HG03095 (cell line): ENCODE results near the gene AKIP1.
"Not testable (repeated sequence)": the region's sequence is repeated elsewhere in the genome, so short reads cannot be mapped to it uniquely, and the experiment has no call there.

Source experiments
- ATAC-seq: cut with Tn5 transposase; IDR thresholded peaks from one replicate; pipeline ENCODE4 v1.9.1; 2021; ENCODE audit warnings: moderate library complexity; ENCODE audit not compliant: unreplicated experiment

AKIP1 gene, protein sequence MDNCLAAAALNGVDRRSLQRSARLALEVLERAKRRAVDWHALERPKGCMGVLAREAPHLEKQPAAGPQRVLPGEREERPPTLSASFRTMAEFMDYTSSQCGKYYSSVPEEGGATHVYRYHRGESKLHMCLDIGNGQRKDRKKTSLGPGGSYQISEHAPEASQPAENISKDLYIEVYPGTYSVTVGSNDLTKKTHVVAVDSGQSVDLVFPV

DNA sequence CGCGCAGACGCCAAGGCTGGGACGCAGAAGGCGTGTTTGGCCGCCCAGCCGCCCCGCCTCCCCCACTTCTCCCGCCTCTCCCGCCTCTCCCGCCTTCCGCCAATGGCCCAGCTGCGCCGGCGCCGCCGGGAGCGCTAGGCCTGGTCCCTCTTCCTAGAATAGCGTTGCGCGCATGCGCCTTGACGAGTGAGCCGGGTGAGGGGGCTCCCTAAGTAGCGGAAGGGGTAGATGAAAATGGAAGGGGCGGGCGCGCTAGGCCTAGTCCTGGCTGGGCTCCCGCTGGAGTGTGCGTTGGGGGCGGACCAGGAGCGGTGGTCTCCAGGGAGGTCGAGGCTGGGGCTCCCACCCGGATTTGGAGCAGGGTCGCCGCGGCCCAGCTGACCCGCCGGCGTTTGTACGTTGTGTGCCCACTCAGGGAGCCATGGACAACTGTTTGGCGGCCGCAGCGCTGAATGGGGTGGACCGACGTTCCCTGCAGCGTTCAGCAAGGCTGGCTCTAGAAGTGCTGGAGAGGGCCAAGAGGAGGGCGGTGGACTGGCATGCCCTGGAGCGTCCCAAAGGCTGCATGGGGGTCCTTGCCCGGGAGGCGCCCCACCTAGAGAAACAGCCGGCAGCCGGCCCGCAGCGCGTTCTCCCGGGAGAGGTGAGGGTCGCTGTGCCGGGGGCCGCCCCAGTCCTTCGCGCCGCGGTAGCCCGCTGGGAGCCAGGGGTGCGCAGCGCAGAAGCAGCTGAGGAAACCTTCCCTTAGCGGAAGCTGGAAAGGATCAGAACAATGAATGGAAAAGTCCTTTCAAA lies at the start of gene AKIP1:
AKIP1 (plus strand) TSS at position 161 of the 795 bp plus-strand sequence; CDS start at position 422, 261 bp downstream.
- ATAC-seq: peak; percentile 60

DNA sequence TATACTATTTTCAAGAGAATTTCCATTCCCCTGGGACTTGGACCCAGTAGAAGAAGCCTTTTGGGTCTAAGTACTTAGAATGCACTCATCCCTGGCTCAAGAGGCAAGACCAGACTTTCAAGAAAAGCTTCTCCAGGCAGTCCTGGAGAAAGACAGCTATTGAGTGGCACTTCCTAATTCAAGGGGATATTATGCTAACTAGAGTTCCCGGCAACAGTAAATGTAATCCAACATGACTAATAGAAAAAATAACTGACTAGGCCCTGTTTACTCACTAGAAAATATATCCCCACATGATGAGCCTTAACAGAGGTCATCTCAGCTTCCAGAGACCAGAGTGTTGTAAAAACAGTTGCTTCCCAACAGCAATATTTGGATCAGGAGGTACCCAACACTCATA lies 47.2 kb upstream of the AKIP1 start:
- no peak for ATAC-seq

DNA sequence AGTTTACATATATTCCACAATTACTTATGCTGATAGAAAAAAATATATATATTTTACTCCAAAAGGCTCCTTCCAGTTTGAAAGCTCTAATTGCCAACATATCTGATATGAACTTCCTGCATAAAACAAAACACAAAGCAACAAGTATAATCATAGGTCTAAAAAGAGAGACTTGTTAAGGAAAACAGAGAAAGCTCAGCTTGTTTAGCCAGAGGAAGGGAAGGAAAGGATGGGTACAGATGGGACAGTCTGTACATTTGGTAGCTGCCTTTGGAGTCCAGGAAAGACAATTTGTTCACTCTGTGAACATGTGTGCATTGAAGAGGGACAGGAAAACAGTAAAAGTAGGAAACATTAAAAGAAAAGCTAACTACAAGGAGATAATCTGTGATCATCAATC lies 45.7 kb upstream of the AKIP1 start:
- no peak for ATAC-seq

DNA sequence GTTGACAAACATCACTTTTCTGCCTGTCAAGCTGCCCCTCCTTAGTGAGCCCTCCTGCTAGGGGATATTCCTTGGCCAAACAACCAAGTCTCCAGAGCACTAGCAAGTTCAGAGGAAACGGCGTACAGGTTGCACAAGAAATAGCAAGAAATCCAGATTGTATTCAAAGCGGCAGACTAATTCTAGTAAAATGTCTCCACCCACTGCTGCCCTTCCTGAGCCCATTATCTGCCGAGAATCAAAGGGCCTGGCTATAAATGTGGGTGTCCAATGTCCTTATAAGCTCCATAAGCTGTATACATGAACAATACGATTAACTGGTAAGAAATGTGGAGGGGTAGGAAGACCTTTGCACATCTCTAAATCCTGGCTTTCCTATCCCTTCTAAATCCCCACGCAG lies 44.0 kb upstream of the AKIP1 start:
- no peak for ATAC-seq

DNA sequence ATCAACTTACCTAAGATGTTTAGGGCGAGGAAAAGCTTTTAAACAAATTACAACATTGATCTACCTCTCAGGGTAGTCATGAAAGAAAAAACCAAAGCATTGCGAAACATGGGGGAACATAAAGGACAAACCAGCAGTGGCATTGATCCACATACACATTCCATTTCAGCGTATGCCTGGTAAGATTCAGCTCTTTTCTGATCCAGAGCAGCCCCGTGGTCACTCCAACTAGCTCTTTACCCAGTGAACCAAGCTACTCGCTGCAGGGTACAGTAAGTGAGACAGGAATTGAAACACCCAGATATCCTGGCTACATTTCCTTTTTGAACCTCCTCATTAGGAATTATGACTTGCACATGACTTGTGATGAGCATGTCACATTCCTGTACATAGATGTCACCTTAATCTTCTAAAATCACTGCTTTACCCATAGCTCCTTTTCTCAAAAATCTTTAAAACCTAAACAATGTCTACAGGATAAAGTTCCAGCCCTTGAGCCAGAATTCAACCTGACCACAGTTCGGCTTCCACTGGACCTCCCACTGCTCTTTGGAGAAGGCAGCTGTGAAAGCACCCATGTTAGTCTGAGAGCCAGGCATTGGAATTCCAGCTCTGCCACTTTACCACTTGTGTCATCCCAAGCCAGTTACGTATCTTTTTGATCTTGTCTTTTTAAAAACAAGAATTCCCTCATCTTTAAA lies 42.9 kb upstream of the AKIP1 start:
- no peak for ATAC-seq

DNA sequence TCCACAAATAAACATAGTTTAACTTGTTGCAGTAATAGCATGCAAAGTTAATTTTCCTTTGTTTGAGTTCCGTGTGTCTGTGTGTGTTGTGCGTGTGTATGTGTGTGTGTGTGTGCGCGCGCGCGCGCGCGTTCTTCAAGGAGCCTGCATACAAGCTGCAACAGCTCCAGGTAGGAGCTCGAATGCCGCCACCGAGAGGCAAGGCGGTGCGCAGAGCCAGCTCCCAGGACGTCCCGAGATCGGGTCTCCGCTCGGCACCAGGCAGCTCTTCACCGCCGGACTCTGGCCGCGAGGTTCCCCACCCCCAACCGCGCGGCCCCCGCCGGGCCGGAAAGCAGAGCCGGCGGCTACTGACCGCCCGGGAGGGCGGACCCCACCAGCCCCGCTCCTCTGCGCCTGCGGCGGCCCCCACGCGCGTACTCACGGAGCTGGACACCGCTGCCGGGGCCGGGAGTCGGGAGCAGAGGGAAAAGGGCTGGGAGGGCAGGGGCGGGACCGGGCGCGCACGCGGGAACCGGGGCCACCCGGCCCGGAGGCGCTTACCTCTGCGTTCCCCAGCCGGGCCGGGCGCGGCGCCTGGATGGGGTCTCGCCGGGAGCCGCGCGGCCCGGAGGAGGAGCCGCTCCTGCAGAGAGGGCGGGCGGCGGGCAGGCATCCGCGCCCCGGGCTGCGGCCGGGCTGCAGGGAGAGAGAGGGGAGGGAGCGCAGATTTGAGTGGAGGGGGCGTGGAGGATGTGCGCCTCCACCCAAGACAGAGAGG lies 40.4 kb upstream of the AKIP1 start:
- ATAC-seq: no peak

DNA sequence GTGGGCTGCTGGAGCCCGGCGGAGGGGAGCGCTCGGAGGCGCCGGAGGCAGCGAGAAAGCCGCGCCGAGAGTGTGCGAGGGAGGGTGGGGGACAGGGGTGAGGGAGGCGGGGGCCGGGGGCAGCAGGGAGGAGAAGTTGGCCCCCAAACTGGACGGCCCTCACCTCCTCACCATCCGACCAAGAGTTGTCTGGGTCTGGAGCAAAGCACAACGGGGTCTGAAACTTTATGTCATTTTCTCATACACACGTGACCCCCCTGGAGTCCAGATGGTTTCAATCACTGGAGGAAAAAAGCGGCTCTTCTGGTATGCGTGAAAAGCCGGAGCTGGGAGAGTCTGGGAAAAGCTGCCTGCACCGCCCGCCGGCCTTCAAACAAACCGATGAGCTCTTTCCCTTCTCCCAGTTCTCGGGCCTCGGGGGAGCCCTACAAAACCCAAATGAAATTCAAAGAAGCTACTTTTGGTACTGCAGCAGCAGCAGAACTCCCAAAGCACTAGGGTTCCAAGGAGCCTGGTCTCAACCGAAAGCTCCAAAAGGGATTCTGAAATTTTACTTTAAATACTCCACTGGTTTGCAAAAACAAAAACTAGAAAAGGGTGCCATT lies 39.7 kb upstream of the AKIP1 start:
- no peak for ATAC-seq

DNA sequence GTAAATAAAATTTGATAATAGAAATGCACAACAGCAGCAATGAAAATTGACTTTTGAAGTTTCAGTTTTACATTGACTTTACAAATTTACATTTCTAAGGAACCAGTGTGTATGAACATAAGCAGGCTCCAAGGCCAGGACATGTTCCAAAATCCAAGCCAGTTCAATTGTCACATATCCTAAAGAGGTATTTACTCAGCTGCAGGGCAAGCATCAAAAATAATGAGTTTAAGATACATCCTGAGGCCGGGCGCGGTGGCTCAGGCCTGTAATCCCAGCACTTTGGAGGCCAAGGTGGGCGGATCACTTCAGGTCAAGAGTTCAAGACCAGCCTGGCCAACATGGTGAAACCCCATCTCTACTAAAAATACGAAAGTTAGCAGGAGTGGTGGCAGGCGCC lies 39.0 kb upstream of the AKIP1 start:
- ATAC-seq: no peak

DNA sequence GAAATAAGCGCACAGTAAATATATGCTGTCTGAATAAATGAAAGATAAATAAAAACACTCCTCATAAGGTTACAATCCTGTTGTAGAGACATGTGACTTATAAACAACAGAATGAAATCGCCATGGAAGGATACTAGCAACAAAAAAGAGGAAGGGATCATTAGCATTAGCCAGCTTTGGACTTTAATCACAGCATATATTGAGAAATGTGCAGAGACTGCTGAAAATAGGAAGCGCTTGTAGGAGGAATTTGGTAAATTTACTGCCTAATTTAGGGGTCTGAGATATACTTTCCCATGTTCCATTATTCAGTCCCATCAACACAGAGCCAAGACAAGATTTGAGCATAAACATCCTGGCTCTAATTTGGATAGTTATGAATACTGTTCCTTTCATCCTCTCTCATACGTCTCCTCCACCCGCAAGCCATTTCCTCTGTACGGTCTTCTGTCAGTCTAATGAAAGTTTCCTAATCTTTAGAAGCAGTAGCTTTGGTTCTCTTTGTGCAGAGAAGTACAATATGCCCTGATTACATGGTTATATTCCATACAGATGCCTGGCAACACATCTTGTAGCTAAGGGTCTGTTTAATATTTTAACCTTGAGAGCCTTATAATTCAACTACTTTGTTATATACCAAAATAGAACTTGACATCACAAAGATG lies 37.1 kb upstream of the AKIP1 start:
- no peak for ATAC-seq

DNA sequence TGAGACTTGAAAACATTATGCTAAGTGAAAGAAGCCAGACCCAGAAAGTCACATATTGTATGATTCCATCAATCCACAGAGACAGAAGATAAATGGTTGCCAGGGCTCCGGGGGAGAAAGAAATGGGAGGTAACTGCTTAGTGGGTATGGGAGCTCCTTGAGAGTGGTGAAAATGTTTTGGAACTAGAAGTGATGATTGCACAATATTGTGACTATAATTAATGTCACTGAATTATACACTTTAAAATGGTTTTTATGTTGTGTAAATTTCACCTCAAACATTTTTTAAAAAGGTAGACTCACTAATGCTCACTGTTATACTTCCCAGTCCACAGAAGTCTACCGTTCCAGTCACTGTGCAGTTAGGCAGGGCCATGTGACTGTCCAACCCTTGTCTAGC lies 32.2 kb upstream of the AKIP1 start:
- ATAC-seq: no peak

DNA sequence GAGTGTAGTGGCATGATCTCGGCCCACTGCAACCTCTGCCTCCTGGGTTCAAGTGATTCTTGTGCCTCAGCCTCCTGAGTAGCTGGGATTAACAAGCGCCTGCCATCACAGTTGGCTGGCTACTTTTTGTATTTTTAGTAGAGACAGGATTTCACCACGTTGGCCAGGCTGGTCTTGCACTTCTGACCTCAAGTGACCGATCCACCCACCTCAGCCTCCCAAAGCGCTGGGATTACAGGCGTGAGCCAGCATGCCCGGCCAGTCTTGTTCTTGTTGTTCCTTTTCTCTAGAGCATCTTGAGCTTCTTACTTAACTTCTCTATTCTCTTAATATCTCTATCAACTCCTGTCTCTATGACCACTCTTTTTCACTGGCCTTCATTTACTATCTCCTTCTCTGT lies 29.4 kb upstream of the AKIP1 start:
- not testable (repeated sequence) for ATAC-seq

DNA sequence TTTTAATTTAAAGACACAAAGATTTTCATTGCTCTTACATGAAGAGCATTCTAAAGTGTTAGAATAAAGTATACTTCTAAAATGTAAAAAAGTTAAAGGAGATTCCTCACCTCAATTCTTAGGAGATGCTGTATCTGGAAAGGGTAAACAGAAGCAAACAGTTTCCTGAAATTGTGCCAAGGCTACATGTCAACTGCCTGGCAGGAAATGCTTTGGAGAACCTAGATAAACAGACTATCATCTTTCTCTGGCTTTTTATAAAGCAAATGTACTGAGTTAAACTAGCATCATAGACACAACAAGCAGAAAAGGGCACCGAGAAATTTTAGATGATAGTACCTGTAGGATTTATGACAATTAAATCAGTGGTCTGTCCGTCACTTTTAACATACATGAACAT lies 24.7 kb upstream of the AKIP1 start:
- no peak for ATAC-seq

DNA sequence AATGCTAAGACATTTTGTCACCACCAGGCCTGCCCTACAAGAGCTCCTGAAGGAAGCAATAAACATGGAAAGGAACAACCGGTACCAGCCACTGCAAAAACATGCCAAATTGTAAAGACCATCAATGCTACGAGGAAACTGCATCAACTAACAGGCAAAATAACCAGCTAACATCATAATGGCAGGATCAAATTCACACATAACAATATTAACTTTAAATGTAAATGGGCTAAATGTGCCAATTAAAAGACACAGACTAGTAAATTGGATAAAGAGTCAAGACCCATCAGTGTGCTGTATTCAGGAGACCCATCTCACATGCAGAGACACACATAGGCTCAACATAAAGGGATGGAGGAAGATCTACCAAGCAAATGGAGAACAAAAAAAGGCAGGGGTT lies 19.8 kb upstream of the AKIP1 start:
- ATAC-seq: not testable (repeated sequence)

DNA sequence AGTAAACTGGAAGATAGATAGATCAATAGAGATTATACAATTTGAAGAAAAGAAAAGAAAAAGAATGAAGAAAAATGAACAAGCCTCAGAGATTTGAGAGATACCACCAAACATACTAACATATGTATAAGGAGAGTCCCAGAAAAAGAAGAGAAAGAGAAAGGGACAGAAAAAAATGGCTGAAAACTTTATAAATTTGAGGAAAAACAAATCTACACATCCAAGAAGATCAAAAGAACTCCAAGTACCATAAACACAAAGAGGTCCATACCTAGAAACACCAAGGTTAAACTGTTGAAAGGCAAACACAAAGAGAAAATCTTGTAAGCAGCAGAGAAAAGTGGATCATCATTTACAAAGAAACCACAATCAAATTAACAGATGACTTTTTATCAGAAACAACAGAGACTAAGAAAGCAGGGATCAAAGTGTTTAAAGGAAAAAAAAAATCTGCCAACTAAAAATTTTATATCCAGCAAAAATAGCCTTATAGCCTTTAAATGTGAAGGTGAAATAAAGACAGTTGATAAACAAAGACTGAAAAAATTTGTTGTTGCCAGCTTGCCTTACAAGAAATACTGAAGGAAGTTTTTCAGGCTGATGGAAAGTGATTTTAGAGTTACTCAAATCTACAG lies 11.8 kb upstream of the AKIP1 start:
- ATAC-seq: no peak

DNA sequence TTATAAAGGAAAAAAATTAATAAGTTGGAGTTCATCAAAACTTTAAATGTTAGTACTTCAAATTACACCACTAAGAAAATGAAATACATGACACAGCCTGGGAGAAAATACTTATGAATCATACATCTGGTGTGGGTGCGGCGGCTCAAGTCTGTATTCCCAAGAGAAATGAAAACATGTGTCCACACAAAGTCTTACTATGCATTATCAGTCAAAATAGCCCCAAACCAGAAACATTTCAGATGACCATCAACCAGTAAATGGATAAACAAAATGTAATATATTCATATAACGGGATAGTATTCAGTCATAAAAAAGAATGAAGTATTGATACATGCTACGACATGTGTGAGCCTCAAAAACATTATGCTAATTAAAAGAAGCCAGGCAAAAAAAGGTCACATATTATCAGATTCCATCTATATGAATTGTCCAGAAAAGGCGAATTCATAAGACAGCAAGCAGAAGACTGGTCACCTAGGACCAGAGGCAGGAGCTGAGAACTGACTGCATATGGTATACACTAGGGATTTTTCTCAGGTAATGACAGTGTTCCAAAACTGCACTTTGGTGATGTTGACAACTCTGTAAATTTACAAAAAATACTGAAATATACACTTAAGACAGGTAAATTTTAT lies 5.3 kb upstream of the AKIP1 start:
- no peak for ATAC-seq

DNA sequence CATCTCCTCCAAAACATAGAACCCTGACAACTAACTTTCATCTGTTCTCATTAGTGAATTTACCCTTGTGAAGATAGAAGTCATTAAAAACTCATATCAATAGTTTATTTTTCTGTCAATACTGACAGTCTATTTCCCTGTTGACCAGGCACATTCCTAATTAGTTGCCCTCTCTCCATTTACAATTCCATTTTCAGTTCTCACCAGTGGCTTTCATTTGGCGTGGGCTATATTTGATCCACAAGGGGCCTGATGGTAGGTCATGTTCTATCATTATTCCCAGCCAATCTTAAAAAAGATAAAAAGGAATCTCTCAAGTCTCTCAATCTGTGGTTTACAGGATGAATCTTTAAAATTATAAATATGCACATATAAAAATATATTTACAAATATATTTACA lies 3.9 kb upstream of the AKIP1 start:
- no peak for ATAC-seq

DNA sequence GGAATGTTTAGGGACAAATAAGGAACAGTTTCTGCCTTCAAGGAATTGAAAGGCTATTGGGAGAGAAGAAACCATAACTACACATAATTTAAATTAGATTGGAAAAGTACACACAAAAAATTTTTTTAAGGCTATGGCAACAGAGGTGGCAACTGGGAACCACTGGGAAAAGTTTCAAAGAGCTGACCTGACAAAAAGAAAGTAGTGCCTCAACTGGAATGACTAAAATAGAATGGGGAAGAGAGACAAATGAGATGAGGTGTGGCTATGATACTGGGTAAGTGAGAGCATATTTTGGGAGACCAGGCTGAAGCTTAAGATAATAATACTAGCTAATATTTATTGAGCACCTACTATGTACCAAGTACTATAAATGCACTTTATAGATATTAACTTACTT lies 2.9 kb upstream of the AKIP1 start:
- ATAC-seq: no peak

DNA sequence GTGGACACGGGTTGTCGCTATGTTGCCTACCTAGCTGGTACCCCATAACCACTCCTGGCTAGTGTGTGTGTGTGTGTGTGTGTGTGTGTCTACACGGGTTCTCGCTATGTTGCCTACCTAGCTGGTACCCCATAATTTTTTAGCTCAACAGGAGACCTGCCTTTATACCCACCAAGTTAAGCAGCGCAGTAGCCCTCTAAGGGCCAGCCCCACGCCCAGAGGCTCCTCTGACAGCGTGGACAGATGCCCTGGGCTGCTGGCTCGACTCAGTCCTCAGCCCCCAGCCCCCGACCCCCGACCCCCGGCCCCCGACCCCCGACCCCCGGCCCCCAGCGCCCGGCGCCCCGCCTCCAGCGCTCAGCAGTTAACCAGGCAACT lies 351 bp upstream of the AKIP1 start:
- peak; percentile 2 for ATAC-seq

DNA sequence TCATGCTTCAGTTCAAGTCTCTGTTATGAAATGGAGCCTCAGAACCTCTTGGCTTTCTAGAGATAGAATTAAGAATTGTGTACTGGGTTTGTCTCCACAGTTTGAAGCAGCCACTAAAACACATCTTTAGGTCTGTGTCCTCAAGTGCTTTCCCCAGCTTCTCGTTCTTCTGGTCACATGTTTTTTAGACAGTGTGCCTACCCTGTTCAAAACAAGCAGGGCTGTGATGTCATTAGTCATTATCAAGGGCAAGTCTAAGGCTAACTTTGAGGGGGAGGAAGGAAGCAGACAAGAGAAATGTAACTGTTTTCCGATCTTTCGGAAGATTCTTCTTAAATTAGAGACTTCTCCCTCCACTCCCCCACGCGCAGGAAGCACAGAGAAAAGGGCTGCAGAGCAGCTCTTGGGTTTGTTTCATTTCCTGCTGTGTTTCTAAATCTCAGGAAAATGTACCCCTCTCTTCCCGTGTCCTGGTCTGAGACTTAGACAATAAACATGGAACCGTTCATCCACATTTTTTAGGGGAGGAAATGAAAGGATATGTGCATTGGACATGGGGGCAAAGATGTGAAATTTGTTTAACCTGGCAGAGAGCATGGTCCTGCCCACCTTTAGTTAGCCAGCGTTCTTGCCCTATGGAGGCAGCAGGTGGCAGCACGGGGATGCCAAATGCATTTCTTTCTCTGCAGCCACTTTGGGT lies 3.1 kb downstream of the AKIP1 start:
- ATAC-seq: no peak
